Measurements from ENCODE around the gene LCT.

GRCh38 chr2:135853401-135853800, 16.4 kb upstream of the LCT start:
- TF ChIP-seq CTCF (IDR thresholded peaks at IDR 0.05; ENCODE audit: low read depth, low read length) (no peak), EZH2phosphoT487 (IDR thresholded peaks at IDR 0.05; ENCODE audit: low read depth) (no peak)
